Thoracic aorta (tissue), 2 donors: ENCODE data around the gene NRXN3. TPM values are rescaled to one million over a fixed set of nuclear protein-coding genes. Genes with fewer than 3 reads are reported as not detected.

Experiments
- ATAC-seq: fragments of 150-250 bp; one replicate; pipeline ENCODE4 v1.8.0; 2017; ENCODE audit warnings: low read depth; ENCODE audit not compliant: insufficient number of reproducible peaks, low FRiP score
- DNase-seq: peaks from one replicate; pipeline ENCODE4 v3.0.0-alpha.2; 2020; ENCODE audit warnings: low spot score
- H3K27ac ChIP-seq, 2 donors: fragments of 200-600 bp; sonication (generic); 1 replicate in 1 of 2; 2 replicates in 1 of 2; pipeline ENCODE4 v1.5.1; 2016; ENCODE audit warnings: mild to moderate bottlenecking in 2 of 2, moderate library complexity in 2 of 2
- H3K27me3 ChIP-seq: fragments of 200-600 bp; sonication (generic); replicated peaks from 2 replicates; pipeline ENCODE4 v1.6.0; 2016; ENCODE audit warnings: mild to moderate bottlenecking; ENCODE audit not compliant: insufficient read depth
- H3K36me3 ChIP-seq: fragments of 200-600 bp; sonication (generic); one replicate; pipeline ENCODE4 v1.5.1; 2016
- H3K4me1 ChIP-seq, 2 donors: fragments of 200-600 bp; sonication (generic); 1 replicate in 1 of 2; 2 replicates in 1 of 2; pipeline versions ENCODE4 v1.5.1 to v1.6.0; 2016; ENCODE audit warnings: low read depth in 2 of 2, mild to moderate bottlenecking in 1 of 2; ENCODE audit not compliant: control insufficient read depth in 1 of 2
- H3K4me3 ChIP-seq: fragments of 200-600 bp; sonication (generic); 2 replicates; pipeline ENCODE4 v1.5.1; 2016; ENCODE audit warnings: mild to moderate bottlenecking
- H3K9me3 ChIP-seq: fragments of 200-600 bp; sonication (generic); 2 replicates; pipeline ENCODE4 v1.5.1; 2016
- total RNA-seq, 2 donors: library from RNA; depleted of rRNA; stranded (reverse); fragments of >200 nt; gene quantifications; one replicate each; pipeline versions ENCODE4 v1.1.0 to v1.2.3, GENCODE V29; 2016
- TF ChIP-seq, protein P1 (sequence below): fragments of 200-600 bp; sonication (generic); IDR thresholded peaks from one replicate; pipeline ENCODE4 v1.5.1; 2019; ENCODE audit warnings: antibody characterized with exemption

The NRXN3 gene
- total RNA-seq, 2 donors from 2014 or later = 5.6 to 33.3 TPM

GRCh38 chr14:79320561-79320960, 1150.4 kb downstream of the NRXN3 start:
- Histone ChIP-seq H3K27ac (no peak overlapping the region), H3K27me3 (no peaks in the 10 kb centered on the region), H3K4me3 (no peak overlapping the region), H3K4me1 (no peaks in the 10 kb centered on the region), H3K9me3 (no peaks in the 10 kb centered on the region), H3K36me3 (no peaks in the 10 kb centered on the region)
- TF ChIP-seq, protein P1, sequence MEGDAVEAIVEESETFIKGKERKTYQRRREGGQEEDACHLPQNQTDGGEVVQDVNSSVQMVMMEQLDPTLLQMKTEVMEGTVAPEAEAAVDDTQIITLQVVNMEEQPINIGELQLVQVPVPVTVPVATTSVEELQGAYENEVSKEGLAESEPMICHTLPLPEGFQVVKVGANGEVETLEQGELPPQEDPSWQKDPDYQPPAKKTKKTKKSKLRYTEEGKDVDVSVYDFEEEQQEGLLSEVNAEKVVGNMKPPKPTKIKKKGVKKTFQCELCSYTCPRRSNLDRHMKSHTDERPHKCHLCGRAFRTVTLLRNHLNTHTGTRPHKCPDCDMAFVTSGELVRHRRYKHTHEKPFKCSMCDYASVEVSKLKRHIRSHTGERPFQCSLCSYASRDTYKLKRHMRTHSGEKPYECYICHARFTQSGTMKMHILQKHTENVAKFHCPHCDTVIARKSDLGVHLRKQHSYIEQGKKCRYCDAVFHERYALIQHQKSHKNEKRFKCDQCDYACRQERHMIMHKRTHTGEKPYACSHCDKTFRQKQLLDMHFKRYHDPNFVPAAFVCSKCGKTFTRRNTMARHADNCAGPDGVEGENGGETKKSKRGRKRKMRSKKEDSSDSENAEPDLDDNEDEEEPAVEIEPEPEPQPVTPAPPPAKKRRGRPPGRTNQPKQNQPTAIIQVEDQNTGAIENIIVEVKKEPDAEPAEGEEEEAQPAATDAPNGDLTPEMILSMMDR = no peak
- DNase-seq (no peak), ATAC-seq (no peak)

GRCh38 chr14:79321070-79321469, 1150.9 kb downstream of the NRXN3 start:
- H3K4me1 ChIP-seq = no peaks in the 10 kb centered on the region
- no peak for DNase-seq
- H3K36me3 ChIP-seq = no peaks in the 10 kb centered on the region
- TF ChIP-seq, protein P1 = no peak
- no peak for ATAC-seq
- H3K9me3 ChIP-seq = no peaks in the 10 kb centered on the region
- H3K4me3 ChIP-seq = no peak overlapping the region
- H3K27ac ChIP-seq = no peak overlapping the region
- H3K27me3 ChIP-seq = no peaks in the 10 kb centered on the region

DNA sequence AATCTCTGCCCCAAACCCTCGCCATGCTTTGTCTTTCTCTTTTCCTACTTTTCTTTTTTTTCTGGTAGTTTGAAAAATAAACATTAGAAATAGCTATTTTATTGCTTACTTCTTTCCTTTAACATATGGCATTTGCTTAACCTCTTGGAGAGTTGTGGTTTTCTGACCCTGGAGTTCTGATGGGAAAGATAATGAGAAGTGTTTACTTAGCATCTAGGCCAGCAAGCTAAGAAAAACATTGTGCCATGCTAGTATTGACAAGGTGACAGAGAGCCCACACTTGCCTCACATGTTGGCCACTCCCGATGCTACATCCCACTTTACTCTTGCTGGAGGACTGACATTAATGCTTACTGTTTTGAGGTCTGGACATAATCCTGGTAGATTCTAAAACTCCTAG, 1154.9 kb downstream of the NRXN3 start:
- no peak for DNase-seq
- H3K4me1 ChIP-seq = peaks cover 0 to 7% of the 10 kb centered on the region in 2 donors
- TF ChIP-seq, protein P1 = no peak
- no peak overlapping the region for H3K4me3 ChIP-seq
- H3K36me3 ChIP-seq = no peaks in the 10 kb centered on the region
- no peaks in the 10 kb centered on the region for H3K9me3 ChIP-seq
- H3K27me3 ChIP-seq = no peaks in the 10 kb centered on the region
- H3K27ac ChIP-seq = no peak overlapping the region
- ATAC-seq = no peak

GRCh38 chr14:79325557-79325956, 1155.4 kb downstream of the NRXN3 start:
- no peak for ATAC-seq
- no peaks in the 10 kb centered on the region for H3K9me3 ChIP-seq
- H3K4me3 ChIP-seq = no peak overlapping the region
- no peak for DNase-seq
- H3K36me3 ChIP-seq = no peaks in the 10 kb centered on the region
- TF ChIP-seq, protein P1 = no peak
- no peaks in the 10 kb centered on the region for H3K27me3 ChIP-seq
- H3K4me1 ChIP-seq = peaks cover 0 to 7% of the 10 kb centered on the region in 2 donors
- H3K27ac ChIP-seq = no peak overlapping the region

DNA sequence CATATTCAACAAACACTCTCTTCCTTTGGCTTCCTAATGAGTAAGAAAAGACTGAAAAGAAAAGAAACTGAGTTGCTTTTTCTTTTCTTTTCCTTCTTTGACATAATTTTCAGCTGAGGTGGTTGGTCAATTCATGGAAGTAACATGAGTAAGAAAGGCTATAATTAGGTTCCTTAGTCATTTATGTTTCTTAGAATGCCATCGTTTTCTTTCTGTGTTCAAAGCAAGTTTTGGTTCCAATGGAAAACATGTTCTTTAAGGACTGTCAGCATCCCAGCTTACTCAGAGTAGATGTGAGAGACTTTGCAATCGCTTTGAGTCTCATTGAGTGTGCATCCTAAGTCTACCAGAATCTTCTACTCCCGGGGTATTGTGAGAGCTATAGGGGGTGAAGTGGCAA, 1158.7 kb downstream of the NRXN3 start:
- H3K4me1 ChIP-seq = peaks cover 0 to 7% of the 10 kb centered on the region in 2 donors
- H3K36me3 ChIP-seq = no peaks in the 10 kb centered on the region
- TF ChIP-seq, protein P1 = no peak
- ATAC-seq = no peak
- H3K27ac ChIP-seq = peak overlapping the region in 1 of 2 donors; percentile 35
- H3K27me3 ChIP-seq = no peaks in the 10 kb centered on the region
- peak overlapping the region; percentile 31 for H3K4me3 ChIP-seq
- DNase-seq = no peak
- no peaks in the 10 kb centered on the region for H3K9me3 ChIP-seq
